HT1080 (cell line): ENCODE results near the gene DNAH6. TPM values are rescaled to one million over a fixed set of nuclear protein-coding genes. Genes with fewer than 3 reads are reported as not detected.

Experiments
- DNase-seq: peaks from one replicate; pipeline ENCODE4 v3.0.0-alpha.2; 2015; ENCODE audit warnings: low read depth
- total RNA-seq: library from RNA; depleted of rRNA; stranded (reverse); fragments of >200 nt; shearing (Covaris generic); gene quantifications from 2 replicates; pipeline ENCODE4 v1.2.3, GENCODE V29; 2014

Gene DNAH6
- total RNA-seq, 1 experiment from 2014 or later: 0.16 TPM

GRCh38 chr2:84690225-84690624 lies 173.9 kb downstream of the DNAH6 start:
- DNase-seq: no peak

- no peak for DNase-seq
Observed at GRCh38 chr2:84694088-84694622, 177.9 kb downstream of the DNAH6 start.

GRCh38 chr2:84697895-84698294 lies 181.6 kb downstream of the DNAH6 start:
- DNase-seq: peak; percentile 27

DNA sequence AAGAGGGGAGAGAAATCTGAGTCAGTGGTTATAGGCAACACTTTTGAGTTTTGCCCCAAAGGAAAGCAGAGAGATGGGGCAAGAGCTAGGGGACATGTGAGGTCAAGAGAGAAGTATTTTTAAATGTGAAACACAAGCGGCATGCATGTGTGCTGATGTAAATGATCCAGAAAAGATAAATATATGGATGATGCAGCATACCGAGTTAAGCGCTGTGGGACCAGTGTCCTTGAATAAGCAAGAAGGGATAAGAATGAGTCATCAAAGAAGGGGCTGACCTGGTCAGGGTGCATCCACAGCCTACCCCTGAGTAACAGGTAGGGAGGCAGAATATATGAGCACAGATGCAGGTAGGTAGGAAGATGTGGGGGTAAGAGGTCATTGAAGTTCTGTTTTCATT lies 183.7 kb downstream of the DNAH6 start:
- no peak for DNase-seq

DNA sequence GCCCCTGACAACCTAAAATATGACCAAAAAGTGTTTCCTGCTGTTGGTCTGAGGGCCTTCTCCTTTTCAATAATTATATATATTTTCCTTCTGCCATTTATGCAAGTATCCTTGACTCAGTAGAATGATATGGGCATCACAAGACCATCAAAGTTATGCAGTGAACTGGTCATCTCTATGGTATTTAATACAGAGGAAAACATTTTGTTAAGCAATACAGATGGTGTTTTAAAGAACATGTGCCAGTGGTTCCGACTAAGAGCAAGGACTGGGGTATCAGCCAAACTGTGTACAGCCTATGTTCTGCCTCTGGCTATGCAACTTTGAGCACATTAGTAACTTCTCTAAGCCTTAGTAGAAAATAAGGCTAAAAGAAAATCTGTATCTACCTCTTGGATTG lies 185.6 kb downstream of the DNAH6 start:
- DNase-seq: peak; percentile 52

DNA sequence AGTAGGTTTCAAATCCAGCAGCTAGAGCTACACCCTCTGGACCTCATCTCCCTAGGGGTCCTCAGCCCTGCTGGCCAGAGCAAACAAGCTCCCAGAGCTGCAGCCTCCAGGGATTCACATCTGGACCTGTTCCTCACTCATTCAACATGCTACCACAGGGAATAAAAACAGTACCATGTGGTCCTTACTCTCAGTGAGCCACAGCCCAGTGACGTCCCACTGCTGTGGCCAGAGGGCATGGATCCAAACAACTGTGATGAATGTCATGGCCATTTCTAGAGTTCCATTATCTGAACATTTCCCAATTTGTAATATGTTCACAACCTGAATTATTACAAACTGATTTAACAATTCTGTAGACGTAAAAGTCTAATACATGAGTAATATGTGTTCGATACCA lies 186.6 kb downstream of the DNAH6 start:
- no peak for DNase-seq

GRCh38 chr2:84703831-84704230 lies 187.5 kb downstream of the DNAH6 start:
- no peak for DNase-seq

DNA sequence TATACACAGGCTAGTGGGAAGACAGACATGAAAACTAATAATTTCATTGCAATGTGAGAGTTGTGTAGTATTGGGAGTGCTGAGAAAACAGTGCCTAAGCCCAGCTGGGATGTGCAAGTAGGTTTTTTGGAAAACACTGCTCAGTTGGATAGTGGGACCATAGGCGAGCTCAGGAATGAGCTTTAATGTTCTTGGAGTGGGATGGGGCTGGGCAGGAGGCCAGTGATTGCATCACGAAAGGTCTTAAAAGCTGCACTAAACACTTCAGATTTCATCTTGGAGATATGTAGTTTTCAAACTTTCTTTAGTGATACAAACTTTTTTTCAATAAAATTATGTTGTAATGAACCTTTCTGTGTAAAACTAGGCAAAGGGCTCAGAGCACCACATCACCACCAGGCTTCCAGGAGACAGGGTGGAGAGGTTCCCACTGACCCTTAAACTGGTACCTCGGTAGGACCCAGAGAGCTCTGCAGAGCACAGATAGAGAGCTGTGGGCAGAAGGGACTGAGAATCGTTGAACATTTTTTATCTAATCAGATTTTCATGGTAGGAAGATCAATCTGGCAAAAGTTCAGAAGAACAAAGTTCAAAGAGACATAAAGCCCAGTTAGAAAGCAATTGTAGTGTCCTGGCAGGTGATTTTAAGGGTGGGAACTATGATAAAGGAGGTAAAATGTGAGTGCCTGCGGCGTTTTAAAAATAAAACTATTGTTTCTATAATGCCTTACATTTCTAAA lies 188.4 kb downstream of the DNAH6 start:
- no peak for DNase-seq

GRCh38 chr2:84705858-84706257 lies 189.6 kb downstream of the DNAH6 start:
- no peak for DNase-seq

- DNase-seq: no peak
Observed at GRCh38 chr2:84708442-84708841, 192.1 kb downstream of the DNAH6 start.

GRCh38 chr2:84711651-84712050 lies 195.4 kb downstream of the DNAH6 start:
- DNase-seq: no peak

DNA sequence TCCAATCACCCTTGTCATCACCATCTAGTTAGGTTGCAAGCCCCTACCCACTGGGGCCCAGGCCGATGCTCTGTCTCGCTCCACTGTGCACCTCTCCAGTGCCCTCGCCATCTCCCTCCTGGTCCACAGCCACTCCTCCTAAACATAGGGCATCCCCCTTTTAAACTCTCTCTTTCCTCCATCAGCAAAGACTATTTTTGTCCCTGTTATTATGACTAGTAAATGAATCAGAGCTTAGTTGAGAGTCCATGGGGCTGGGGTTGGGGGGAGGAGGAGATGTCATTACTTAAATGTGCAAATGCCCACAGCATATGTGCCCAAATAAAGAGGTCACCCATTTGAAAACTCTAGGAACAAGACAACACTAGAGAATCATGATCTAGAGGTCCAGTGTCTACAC lies 197.1 kb downstream of the DNAH6 start:
- DNase-seq: peak; percentile 30

DNA sequence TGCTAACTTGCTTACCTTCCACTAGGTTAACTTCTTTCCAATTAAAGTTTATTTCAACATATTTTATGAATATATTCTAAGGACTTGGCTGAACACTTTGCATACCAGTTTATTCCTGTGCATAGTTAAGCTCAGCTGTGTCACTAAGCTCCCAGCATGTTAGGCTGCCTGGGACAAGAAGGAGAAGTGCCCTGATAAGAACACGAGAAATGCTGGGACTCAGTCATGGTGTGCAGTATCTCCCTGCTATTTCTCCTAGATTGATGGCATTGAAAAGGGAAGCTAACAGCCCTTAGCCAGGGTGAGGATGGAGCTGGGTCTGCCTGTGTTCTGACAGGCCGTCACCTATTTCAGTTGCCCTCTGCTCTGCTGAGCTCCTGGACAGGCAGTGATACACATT lies 200.3 kb downstream of the DNAH6 start:
- no peak for DNase-seq

GRCh38 chr2:84717302-84717701 lies 201.0 kb downstream of the DNAH6 start:
- DNase-seq: no peak

DNA sequence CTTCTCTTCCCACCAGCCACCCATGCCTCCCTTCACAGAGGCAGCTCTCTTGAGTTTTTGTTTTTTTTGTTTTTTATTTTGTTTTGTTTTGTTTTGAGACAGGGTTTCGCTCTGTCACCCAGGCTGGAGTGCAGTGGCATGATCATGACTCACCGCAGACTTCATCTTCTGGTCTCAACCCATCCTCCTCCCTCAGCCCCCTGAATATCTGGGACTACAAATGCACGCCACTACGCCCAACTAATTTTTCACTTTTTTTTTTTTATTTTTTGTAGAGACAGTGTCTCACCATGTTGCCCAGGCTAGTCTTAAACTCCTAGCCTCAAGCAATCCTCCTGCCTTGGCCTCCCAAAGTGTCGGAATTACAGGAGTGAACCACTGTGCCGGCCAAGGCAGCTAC lies 203.1 kb downstream of the DNAH6 start:
- peak; percentile 34 for DNase-seq

- no peak for DNase-seq
Observed at GRCh38 chr2:84723831-84724230, 207.5 kb downstream of the DNAH6 start.

GRCh38 chr2:84725717-84726116 lies 209.4 kb downstream of the DNAH6 start:
- DNase-seq: no peak

GRCh38 chr2:84727315-84727714 lies 211.0 kb downstream of the DNAH6 start:
- DNase-seq: no peak

- no peak for DNase-seq
Observed at GRCh38 chr2:84729224-84729623, 212.9 kb downstream of the DNAH6 start.

- DNase-seq: no peak
Observed at GRCh38 chr2:84731185-84731584, 214.9 kb downstream of the DNAH6 start.

GRCh38 chr2:84732897-84733778 lies 216.8 kb downstream of the DNAH6 start:
- DNase-seq: no peak

DNA sequence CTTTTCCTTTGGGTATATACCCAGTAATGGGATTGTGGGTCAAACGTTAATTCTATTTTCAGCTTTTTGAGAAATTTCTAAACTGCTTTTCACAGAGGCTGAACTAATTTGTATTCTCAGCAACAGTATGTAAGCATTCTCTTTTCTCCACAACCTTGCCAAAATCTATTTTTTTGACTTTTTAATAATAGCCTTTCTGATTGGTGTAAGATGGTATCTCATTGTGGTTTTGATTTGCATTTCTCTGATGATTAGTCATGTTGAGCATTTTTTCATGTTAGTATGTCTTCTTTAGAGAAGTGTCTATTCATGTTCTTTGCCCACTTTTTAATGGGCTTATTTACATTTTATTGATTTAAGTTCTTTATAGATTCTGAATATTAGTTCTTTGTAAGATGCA lies 219.1 kb downstream of the DNAH6 start:
- DNase-seq: no peak
